ENCODE measurements around the gene HDGF. TPM values are rescaled to one million over a fixed set of nuclear protein-coding genes. Genes with fewer than 3 reads are reported as not detected.

The HDGF gene
- total RNA-seq, 2 experiments from 2014 or later: 357 to 365 TPM

- POLR2A ChIA-PET: no interaction called here
- H3K36me3 Mint-ChIP-seq: peaks cover 69% of the 10 kb centered on the region
- no peak overlapping the region for H3K4me3 Mint-ChIP-seq
- CTCF ChIA-PET: interaction anchor here (2.3 kb wide), 1 partner anchor 19 kb away, joined by 16 read pairs; no protein-coding TSS in a partner anchor
- peak overlapping the region; percentile 94 for H3K27ac Mint-ChIP-seq
- peaks cover 70% of the 10 kb centered on the region for H3K4me1 Mint-ChIP-seq (ENCODE audit: low read depth)
- no peaks in the 10 kb centered on the region for H3K27me3 Mint-ChIP-seq
- intact Hi-C loops (cut with micrococcal nuclease): loop anchor here (5.0 kb wide), 3 partner anchors 72 to 888 kb away; partner anchors contain the start of genes GON4L, SH2D2A, SMG5 and SYT11
- DNase-seq: no peak
- no peaks in the 10 kb centered on the region for H3K9me3 Mint-ChIP-seq
Observed at GRCh38 chr1:156744786-156745419, 6.6 kb downstream of the HDGF start.

GRCh38 chr1:156744344-156744743, 7.1 kb downstream of the HDGF start:
- H3K4me1 Mint-ChIP-seq (ENCODE audit: low read depth): peaks cover 71% of the 10 kb centered on the region
- H3K36me3 Mint-ChIP-seq: peaks cover 63% of the 10 kb centered on the region
- CTCF ChIA-PET: interaction anchor here (2.3 to 6.1 kb wide), 1 partner anchor 18 kb away, joined by 16 to 64 read pairs; no protein-coding TSS in a partner anchor
- H3K4me3 Mint-ChIP-seq: no peak overlapping the region
- H3K9me3 Mint-ChIP-seq: no peaks in the 10 kb centered on the region
- DNase-seq: no peak
- H3K27me3 Mint-ChIP-seq: no peaks in the 10 kb centered on the region
- H3K27ac Mint-ChIP-seq: peak overlapping the region; percentile 95
- POLR2A ChIA-PET: no interaction called here
- intact Hi-C loops (cut with micrococcal nuclease): loop anchor here (5.0 kb wide), 3 partner anchors 73 to 887 kb away; partner anchors contain the start of genes GON4L, SH2D2A, SMG5 and SYT11

DNA sequence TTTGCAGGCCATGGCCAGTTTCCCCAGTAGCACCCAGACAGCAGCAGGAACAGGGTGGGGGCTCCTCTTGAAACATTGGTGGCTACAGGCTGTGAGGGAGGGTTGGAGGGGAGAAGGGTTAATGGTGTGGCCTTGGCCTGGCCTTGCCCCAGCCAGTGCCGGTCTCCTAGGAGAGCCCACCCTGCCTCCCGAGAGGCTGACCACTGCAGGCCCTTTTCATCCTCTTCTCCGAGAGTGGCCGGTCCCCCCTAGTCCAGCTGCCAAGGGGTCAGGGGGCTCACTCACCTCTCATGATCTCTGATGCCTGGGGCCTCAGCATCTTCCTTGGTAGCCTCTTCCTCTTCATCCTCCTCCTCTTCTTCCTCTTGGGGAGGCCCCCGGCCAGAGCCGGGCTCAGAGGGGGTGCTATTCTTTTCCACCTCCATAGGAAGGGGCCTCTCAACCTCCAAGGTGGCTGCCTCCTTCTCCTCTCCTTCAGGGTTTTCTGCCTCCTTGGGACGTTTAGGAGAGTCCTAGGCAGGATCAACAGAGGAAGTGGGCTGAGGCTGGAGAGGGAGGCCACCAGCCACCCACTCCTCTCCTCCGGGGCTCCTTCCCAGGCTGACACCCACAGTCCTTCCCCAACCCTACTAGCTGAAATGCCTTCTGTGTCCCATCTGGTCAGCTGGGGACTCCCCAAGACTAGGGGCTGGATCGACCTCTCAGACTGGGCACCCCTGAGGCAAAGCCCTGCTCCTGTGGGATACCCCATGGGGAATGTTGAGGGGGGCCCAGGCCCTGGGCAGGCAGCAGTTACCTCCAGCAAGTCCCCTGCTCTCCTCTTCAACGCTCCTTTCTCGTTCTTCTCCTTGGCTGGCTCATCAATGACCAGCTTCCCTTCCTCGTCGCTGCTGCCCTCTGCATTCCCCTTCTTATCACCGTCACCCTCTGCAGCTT, 7.8 kb downstream of the HDGF start:
- Mint-ChIP-seq H3K4me3 (no peak overlapping the region), H3K4me1 (ENCODE audit: low read depth) (peaks cover 70% of the 10 kb centered on the region), H3K27ac (peak overlapping the region; percentile 95), H3K9me3 (no peaks in the 10 kb centered on the region), H3K36me3 (peaks cover 61% of the 10 kb centered on the region), H3K27me3 (no peaks in the 10 kb centered on the region)
- no peak for DNase-seq
- intact Hi-C loops (cut with micrococcal nuclease): loop anchor here (5.0 kb wide), 3 partner anchors 74 to 886 kb away; partner anchors contain the start of genes GON4L, SH2D2A, SMG5 and SYT11
- POLR2A ChIA-PET: interaction anchor here (1.0 to 4.9 kb wide), 2 partner anchors 15 to 24 kb away, joined by 4 to 90 read pairs; partner anchors contain the start of genes ISG20L2, METTL25B and PRCC
- CTCF ChIA-PET: interaction anchor here (2.0 to 6.1 kb wide), 2 partner anchors 8 to 17 kb away, joined by 11 to 64 read pairs; partner anchors contain the start of gene HDGF

- peaks cover 63% of the 10 kb centered on the region for H3K4me1 Mint-ChIP-seq (ENCODE audit: low read depth)
- H3K27ac Mint-ChIP-seq: peak overlapping the region; percentile 95
- CTCF ChIA-PET: interaction anchor here (2.0 to 6.1 kb wide), 3 partner anchors 9 to 53 kb away, joined by 11 to 64 read pairs (median 11); partner anchors contain the start of gene HDGF
- peaks cover 53% of the 10 kb centered on the region for H3K36me3 Mint-ChIP-seq
- H3K4me3 Mint-ChIP-seq: no peak overlapping the region
- intact Hi-C loops (cut with micrococcal nuclease): loop anchor here (5.0 kb wide), 3 partner anchors 74 to 886 kb away; partner anchors contain the start of genes GON4L, SH2D2A, SMG5 and SYT11
- DNase-seq: no peak
- no peaks in the 10 kb centered on the region for H3K9me3 Mint-ChIP-seq
- POLR2A ChIA-PET: interaction anchor here (1.0 to 4.9 kb wide), 3 partner anchors 9 to 24 kb away, joined by 4 to 90 read pairs (median 48); partner anchors contain the start of genes HDGF, ISG20L2, METTL25B and PRCC
- no peaks in the 10 kb centered on the region for H3K27me3 Mint-ChIP-seq
Observed at GRCh38 chr1:156742801-156743200, 8.7 kb downstream of the HDGF start.

DNA sequence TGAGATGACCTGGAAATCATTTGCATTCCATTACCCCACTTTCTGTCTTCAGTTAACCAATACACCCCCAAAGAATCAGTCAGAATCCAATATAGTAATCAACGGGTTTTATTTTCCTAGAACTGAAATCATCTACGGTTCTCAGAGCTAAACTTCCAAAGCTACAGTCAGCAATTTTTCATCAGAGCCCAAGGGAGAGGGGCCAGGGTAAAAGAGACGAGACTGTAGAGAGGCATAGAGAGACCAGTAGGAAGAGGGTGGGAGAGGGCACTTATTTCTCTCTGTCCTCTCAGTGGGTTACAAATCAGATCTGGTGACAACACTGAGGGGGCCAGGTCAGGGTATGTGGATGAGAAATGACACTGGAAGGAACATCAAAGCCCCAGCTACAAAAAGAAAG, 9.5 kb downstream of the HDGF start:
- Mint-ChIP-seq H3K9me3 (no peaks in the 10 kb centered on the region), H3K4me3 (peak overlapping the region; percentile 89), H3K27ac (peak overlapping the region; percentile 95), H3K27me3 (no peaks in the 10 kb centered on the region), H3K36me3 (peaks cover 52% of the 10 kb centered on the region), H3K4me1 (ENCODE audit: low read depth) (peaks cover 57% of the 10 kb centered on the region)
- DNase-seq: peak; percentile 66
- intact Hi-C loops (cut with micrococcal nuclease): loop anchor here (5.0 kb wide), 3 partner anchors 75 to 885 kb away; partner anchors contain the start of genes GON4L, SH2D2A, SMG5 and SYT11
- ChIA-PET CTCF (interaction anchor here (0.6 to 6.1 kb wide), 8 partner anchors 10 to 97 kb away, joined by 3 to 64 read pairs (median 6); partner anchors contain the start of genes HDGF, ISG20L2 and METTL25B), POLR2A (interaction anchor here (1.8 to 4.9 kb wide), 3 partner anchors 8 to 13 kb away, joined by 11 to 90 read pairs (median 48); partner anchors contain the start of genes HDGF, ISG20L2 and METTL25B)

DNA sequence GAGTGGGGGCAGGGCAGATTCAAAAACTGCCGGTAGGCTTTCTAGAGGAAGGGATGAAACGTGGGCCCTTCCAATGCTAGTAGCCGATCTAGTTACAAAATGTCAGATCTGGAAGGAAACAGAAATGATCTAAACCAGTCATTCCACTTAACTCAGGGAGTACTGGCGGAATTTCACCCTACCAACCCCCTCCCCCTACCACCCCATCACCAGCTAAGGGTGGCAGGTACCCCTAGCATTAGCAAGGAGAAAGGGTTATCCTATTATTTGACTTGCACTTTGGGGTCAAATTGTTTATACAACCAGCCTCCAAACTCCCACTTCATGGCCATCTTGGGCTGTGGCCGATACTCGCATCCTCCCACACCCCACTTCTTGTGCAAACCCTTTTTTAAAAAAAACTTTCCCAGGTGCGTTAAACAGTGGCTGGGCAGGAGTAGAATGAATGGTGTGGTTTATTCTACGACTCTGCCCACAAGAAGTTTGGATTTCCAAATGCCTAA, 9.9 kb downstream of the HDGF start:
- intact Hi-C loops (cut with micrococcal nuclease): loop anchor here (1.0 to 5.0 kb wide), 8 partner anchors 10 to 884 kb away; partner anchors contain the start of genes GON4L, HDGF, ISG20L2 and METTL25B
- no peaks in the 10 kb centered on the region for H3K27me3 Mint-ChIP-seq
- DNase-seq: peak; percentile 73
- H3K27ac Mint-ChIP-seq: peak overlapping the region; percentile 95
- H3K4me1 Mint-ChIP-seq (ENCODE audit: low read depth): peaks cover 53% of the 10 kb centered on the region
- CTCF ChIA-PET: interaction anchor here (0.8 to 6.1 kb wide), 14 partner anchors 10 to 97 kb away, joined by 3 to 64 read pairs (median 4); partner anchors contain the start of genes CRABP2, HDGF, ISG20L2 and METTL25B
- no peaks in the 10 kb centered on the region for H3K9me3 Mint-ChIP-seq
- peak overlapping the region; percentile 89 for H3K4me3 Mint-ChIP-seq
- H3K36me3 Mint-ChIP-seq: peaks cover 50% of the 10 kb centered on the region
- POLR2A ChIA-PET: interaction anchor here (0.7 to 4.9 kb wide), 8 partner anchors 8 to 284 kb away, joined by 3 to 90 read pairs (median 8); partner anchors contain the start of genes HDGF, ISG20L2, METTL25B and PRCC

DNA sequence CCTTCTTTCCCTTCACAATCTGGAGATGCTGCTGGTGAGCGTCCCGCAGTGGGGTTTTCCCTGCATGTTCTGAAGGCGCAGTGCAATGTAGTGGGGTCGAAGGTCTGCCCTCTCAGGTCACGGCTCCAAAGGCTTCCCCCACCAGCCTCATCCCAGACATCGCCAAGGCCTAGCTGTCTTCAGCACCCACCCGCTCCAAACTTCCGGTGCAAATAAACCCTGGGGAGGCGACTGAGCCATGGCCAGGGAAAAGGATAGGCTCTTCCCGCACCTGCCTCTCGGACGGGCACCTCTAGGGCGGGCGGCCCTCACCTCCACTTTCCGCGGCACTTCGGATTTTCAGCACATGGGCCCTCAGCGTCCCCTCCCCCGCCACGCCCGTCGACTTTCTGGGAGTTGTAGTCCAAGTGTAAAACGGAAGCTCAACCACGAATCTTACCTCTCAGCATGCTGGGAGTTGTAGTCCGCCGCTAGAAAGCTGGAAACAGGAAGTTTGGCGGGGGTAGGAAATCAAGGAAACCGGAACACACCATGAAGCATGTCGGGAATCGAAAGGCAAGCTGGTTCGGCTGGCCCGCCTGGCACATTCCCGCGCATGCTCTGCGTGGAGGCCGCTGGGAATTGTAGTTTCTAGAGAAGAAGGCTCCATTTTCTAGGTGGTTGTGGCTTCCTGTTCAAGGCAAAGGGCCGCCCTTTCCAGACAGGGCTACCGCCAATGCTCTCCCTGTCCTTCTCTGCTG, 10.6 kb downstream of the HDGF start, which contains the start of gene MRPL24:
MRPL24 (minus strand) TSS at position 348 of the 740 bp plus-strand sequence. CDS start 2,384 bp downstream, outside the sequence.
- peak within 1 kb of the TSS; percentile 95 for H3K27ac Mint-ChIP-seq
- POLR2A ChIA-PET: interaction anchor here (0.7 to 4.9 kb wide), 8 partner anchors 9 to 284 kb away, joined by 3 to 90 read pairs (median 8); partner anchors contain the start of genes HDGF, ISG20L2, METTL25B and PRCC
- peaks cover 49% of the 10 kb centered on the region for H3K36me3 Mint-ChIP-seq
- H3K27me3 Mint-ChIP-seq: no peaks in the 10 kb centered on the region
- peak within 1 kb of the TSS; percentile 89 for H3K4me3 Mint-ChIP-seq
- DNase-seq: peak; percentile 98
- H3K4me1 Mint-ChIP-seq (ENCODE audit: low read depth): peaks cover 47% of the 10 kb centered on the region
- intact Hi-C loops (cut with micrococcal nuclease): loop anchor here (1.0 to 5.0 kb wide), 8 partner anchors 10 to 884 kb away; partner anchors contain the start of genes GON4L, HDGF, ISG20L2 and METTL25B
- CTCF ChIA-PET: interaction anchor here (0.8 to 6.1 kb wide), 15 partner anchors 11 to 98 kb away, joined by 3 to 64 read pairs (median 4); partner anchors contain the start of genes CRABP2, HDGF, ISG20L2 and METTL25B
- H3K9me3 Mint-ChIP-seq: no peaks in the 10 kb centered on the region

DNA sequence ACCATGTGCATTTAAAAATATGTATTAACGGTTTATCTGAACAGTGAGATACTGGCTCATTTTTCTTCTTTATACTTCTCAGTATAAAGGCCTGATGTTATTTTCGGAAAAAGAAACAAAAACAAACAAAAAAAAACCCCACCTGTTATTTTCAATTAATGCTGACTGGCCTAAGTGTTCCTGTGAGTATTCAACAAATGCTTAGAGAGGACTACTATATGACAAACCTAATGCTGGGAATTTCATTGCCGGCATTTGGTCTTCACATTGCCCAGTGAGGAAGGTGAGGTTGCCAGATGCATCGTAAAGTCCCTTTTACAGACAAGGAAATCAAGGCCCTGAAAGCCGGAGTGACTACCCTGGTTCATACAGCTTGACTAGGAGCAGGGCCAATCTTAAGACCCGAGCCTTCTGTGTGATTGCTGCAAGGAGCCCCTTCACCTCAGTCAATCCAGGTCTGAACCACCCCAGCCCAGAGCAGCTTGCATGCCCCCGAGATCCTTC, 11.2 kb downstream of the HDGF start:
- peaks cover 41% of the 10 kb centered on the region for H3K4me1 Mint-ChIP-seq (ENCODE audit: low read depth)
- POLR2A ChIA-PET: interaction anchor here (1.7 to 4.9 kb wide), 4 partner anchors 9 to 27 kb away, joined by 11 to 90 read pairs (median 38); partner anchors contain the start of genes HDGF, ISG20L2, METTL25B and PRCC
- CTCF ChIA-PET: interaction anchor here (0.9 to 6.1 kb wide), 8 partner anchors 11 to 34 kb away, joined by 3 to 64 read pairs (median 7); partner anchors contain the start of genes HDGF, ISG20L2, METTL25B and PRCC
- peaks cover 45% of the 10 kb centered on the region for H3K36me3 Mint-ChIP-seq
- no peak for DNase-seq
- H3K4me3 Mint-ChIP-seq: peak overlapping the region; percentile 89
- H3K9me3 Mint-ChIP-seq: no peaks in the 10 kb centered on the region
- peak overlapping the region; percentile 95 for H3K27ac Mint-ChIP-seq
- intact Hi-C loops (cut with micrococcal nuclease): loop anchor here (5.0 kb wide), 3 partner anchors 77 to 883 kb away; partner anchors contain the start of genes GON4L, SH2D2A, SMG5 and SYT11
- no peaks in the 10 kb centered on the region for H3K27me3 Mint-ChIP-seq

- DNase-seq: no peak
- POLR2A ChIA-PET: interaction anchor here (1.4 to 4.9 kb wide), 3 partner anchors 10 to 29 kb away, joined by 4 to 90 read pairs (median 48); partner anchors contain the start of genes HDGF, ISG20L2, METTL25B and PRCC
- intact Hi-C loops (cut with micrococcal nuclease): no loop called here
- Mint-ChIP-seq H3K27me3 (no peaks in the 10 kb centered on the region), H3K36me3 (peaks cover 35% of the 10 kb centered on the region), H3K27ac (no peak overlapping the region), H3K4me1 (ENCODE audit: low read depth) (peaks cover 32% of the 10 kb centered on the region), H3K9me3 (no peaks in the 10 kb centered on the region), H3K4me3 (peak overlapping the region; percentile 10)
- CTCF ChIA-PET: interaction anchor here (1.5 to 6.1 kb wide), 2 partner anchors 13 to 30 kb away, joined by 4 to 64 read pairs; no protein-coding TSS in a partner anchor
Observed at GRCh38 chr1:156738916-156739315, 12.6 kb downstream of the HDGF start.

Measured in activated CD4-positive, alpha-beta memory T cell treated with anti-CD3 and anti-CD28 coated beads for 36 hours (primary cell).